PC-3 (cell line): Measurements from ENCODE around the gene PPP6R2. TPM values are rescaled to one million over a fixed set of nuclear protein-coding genes. Genes with fewer than 3 reads are reported as not detected.
A peak's percentile ranks its signal among the peaks of the same experiment; 100 is the strongest.

Experiments used
- ATAC-seq: fragments of 200-7000 bp; cut with Tn5 transposase; 2 replicates; pipeline ENCODE4 v1.9.1; 2020; ENCODE audit warnings: mild to moderate bottlenecking, moderate library complexity
- BruUV-seq: library from RNA; stranded (reverse); fragments of 400-500 nt; replicated peaks from 2 replicates; lab custom pipeline; 2021; lab: Mats Ljungman, UMichigan
- CTCF ChIA-PET: fragments of 300-600 bp; sonication (Branson Sonifier 250); formaldehyde crosslinking; loops from one replicate; lab custom pipeline; 2022; ENCODE audit warnings: antibody characterized with exemption; lab: Charles Lee
- POLR2A ChIA-PET: fragments of 300-600 bp; sonication (Branson Sonifier 250); formaldehyde crosslinking; loops from one replicate; lab custom pipeline; 2022; ENCODE audit warnings: antibody characterized with exemption; ENCODE audit not compliant: unreplicated experiment; lab: Charles Lee
- DNase-seq: peaks from one replicate; pipeline ENCODE4 v3.0.0-alpha.2; 2015
- H2AFZ ChIP-seq: fragments of 300-600 bp; sonication (generic); 2 replicates; pipeline ENCODE4 v1.6.0; 2016; ENCODE audit warnings: antibody characterized with exemption, low read length
- H3F3A ChIP-seq: fragments of 300-600 bp; sonication (generic); one replicate; pipeline ENCODE4 v1.6.0; 2017; ENCODE audit warnings: antibody characterized with exemption, low read length, control low read depth, mild to moderate bottlenecking; ENCODE audit not compliant: unreplicated experiment
- H3K27ac ChIP-seq: fragments of 300-600 bp; sonication (generic); 2 replicates; pipeline ENCODE4 v1.5.1; 2016; ENCODE audit warnings: mild to moderate bottlenecking, low read length
- H3K27me3 ChIP-seq: fragments of 300-600 bp; sonication (generic); 2 replicates; pipeline ENCODE4 v1.6.1; 2016; ENCODE audit warnings: low read length, mixed read lengths
- H3K36me3 ChIP-seq: fragments of 300-600 bp; sonication (generic); 2 replicates; pipeline ENCODE4 v1.6.1; 2016; ENCODE audit warnings: low read depth, mixed run types, low read length, mixed read lengths
- H3K4me1 ChIP-seq: fragments of 300-600 bp; sonication (generic); 2 replicates; pipeline ENCODE4 v1.5.1; 2016; ENCODE audit warnings: low read length; ENCODE audit not compliant: insufficient read depth
- H3K4me2 ChIP-seq: fragments of 300-600 bp; sonication (generic); 2 replicates; pipeline ENCODE4 v1.6.0; 2016; ENCODE audit warnings: low read length
- H3K4me3 ChIP-seq: fragments of 300-600 bp; sonication (generic); 2 replicates; pipeline ENCODE4 v1.5.1; 2016; ENCODE audit warnings: mild to moderate bottlenecking, low read length, mixed read lengths
- H3K79me2 ChIP-seq: fragments of 300-600 bp; sonication (generic); 2 replicates; pipeline ENCODE4 v1.6.1; 2017; ENCODE audit warnings: low read length, mixed read lengths
- H3K9ac ChIP-seq: fragments of 300-600 bp; sonication (generic); 2 replicates; pipeline ENCODE4 v1.6.0; 2016; ENCODE audit warnings: mild to moderate bottlenecking, low read length
- H3K9me2 ChIP-seq: fragments of 300-600 bp; sonication (generic); replicated peaks from 2 replicates; pipeline ENCODE4 v1.6.1; 2016; ENCODE audit warnings: mixed run types, low read length, mixed read lengths
- H3K9me3 ChIP-seq: fragments of 300-600 bp; sonication (generic); 2 replicates; pipeline ENCODE4 v1.6.1; 2016; ENCODE audit warnings: low read length, mixed read lengths
- H4K20me1 ChIP-seq: fragments of 300-600 bp; sonication (generic); 2 replicates; pipeline ENCODE4 v1.6.1; 2016; ENCODE audit warnings: low read length, mixed read lengths
- EZH2 ChIP-seq: fragments of 300-600 bp; sonication (generic); IDR thresholded peaks from one replicate; pipeline ENCODE4 v1.6.1; 2017; ENCODE audit warnings: antibody characterized with exemption, mild to moderate bottlenecking, low read length; ENCODE audit not compliant: unreplicated experiment
- EZH2phosphoT487 ChIP-seq: fragments of 300-600 bp; sonication (generic); IDR thresholded peaks from 2 replicates; pipeline ENCODE4 v1.6.1; 2018; ENCODE audit warnings: mild to moderate bottlenecking, antibody characterized with exemption, low read length, borderline replicate concordance
- intact Hi-C: fragments of 100-400 bp; cut with micrococcal nuclease; formaldehyde crosslinking; loops from 2 replicates; pipeline ENCODE4 v1.9.0; 2023
- total RNA-seq: library from RNA; depleted of rRNA; stranded (reverse); fragments of >200 nt; gene quantifications from 2 replicates; pipeline ENCODE4 v1.2.3, GENCODE V29; 2014
- TF ChIP-seq, protein P1 (sequence below): fragments of 300-600 bp; sonication (generic); conservative IDR thresholded peaks from 2 replicates; pipeline ENCODE4 v1.5.1; 2017; ENCODE audit warnings: antibody characterized with exemption, low read depth, mild to moderate bottlenecking, low read length

PPP6R2 gene
- total RNA-seq, 1 experiment from 2014 or later, result 46.2 TPM

DNA sequence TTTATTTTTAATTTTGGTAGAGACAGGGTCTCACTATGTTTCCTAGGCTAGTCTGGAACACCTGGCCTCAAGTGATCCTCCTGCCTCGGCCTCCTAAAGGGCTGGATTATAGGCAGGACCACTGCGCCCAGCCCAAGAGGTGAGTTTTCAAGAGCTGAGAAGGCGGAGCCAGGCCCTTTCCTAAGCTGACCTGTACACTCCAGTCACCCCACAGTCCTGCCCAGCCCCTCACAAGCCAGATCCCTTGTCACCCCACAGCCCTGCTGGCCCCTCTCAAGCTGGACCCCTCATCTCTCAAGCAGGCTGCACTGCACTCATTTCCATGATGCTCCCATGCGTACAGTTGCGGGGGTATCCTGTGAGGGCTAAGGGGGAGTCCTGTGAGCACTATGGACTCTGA, 19.2 kb upstream of the PPP6R2 start:
- H3K9me2 ChIP-seq, result no peaks in the 10 kb centered on the region
- H3K4me2 ChIP-seq, result no peak overlapping the region
- no peak overlapping the region for H3K27ac ChIP-seq
- no peak overlapping the region for H3K4me3 ChIP-seq
- no peaks in the 10 kb centered on the region for H3K27me3 ChIP-seq
- no TSS peak for BruUV-seq
- no peak for ATAC-seq
- no peaks in the 10 kb centered on the region for H3K36me3 ChIP-seq
- DNase-seq, result no peak
- ChIA-PET POLR2A (no interaction called here), CTCF (interaction anchor here (0.5 to 0.6 kb wide), 2 partner anchors 16 to 181 kb away, joined by 4 to 5 read pairs; partner anchors contain the start of gene PLXNB2)
- H3F3A ChIP-seq, result no peaks in the 10 kb centered on the region
- H3K9ac ChIP-seq, result no peak overlapping the region
- no peaks in the 10 kb centered on the region for H3K9me3 ChIP-seq
- H3K79me2 ChIP-seq, result no peaks in the 10 kb centered on the region
- intact Hi-C loops, result no loop called here
- no peaks in the 10 kb centered on the region for H4K20me1 ChIP-seq
- H3K4me1 ChIP-seq, result peaks cover 7% of the 10 kb centered on the region
- TF ChIP-seq, protein P1, sequence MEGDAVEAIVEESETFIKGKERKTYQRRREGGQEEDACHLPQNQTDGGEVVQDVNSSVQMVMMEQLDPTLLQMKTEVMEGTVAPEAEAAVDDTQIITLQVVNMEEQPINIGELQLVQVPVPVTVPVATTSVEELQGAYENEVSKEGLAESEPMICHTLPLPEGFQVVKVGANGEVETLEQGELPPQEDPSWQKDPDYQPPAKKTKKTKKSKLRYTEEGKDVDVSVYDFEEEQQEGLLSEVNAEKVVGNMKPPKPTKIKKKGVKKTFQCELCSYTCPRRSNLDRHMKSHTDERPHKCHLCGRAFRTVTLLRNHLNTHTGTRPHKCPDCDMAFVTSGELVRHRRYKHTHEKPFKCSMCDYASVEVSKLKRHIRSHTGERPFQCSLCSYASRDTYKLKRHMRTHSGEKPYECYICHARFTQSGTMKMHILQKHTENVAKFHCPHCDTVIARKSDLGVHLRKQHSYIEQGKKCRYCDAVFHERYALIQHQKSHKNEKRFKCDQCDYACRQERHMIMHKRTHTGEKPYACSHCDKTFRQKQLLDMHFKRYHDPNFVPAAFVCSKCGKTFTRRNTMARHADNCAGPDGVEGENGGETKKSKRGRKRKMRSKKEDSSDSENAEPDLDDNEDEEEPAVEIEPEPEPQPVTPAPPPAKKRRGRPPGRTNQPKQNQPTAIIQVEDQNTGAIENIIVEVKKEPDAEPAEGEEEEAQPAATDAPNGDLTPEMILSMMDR, result no peak
- TF ChIP-seq EZH2phosphoT487 (no peak), EZH2 (no peak)
- H2AFZ ChIP-seq, result no peak overlapping the region

DNA sequence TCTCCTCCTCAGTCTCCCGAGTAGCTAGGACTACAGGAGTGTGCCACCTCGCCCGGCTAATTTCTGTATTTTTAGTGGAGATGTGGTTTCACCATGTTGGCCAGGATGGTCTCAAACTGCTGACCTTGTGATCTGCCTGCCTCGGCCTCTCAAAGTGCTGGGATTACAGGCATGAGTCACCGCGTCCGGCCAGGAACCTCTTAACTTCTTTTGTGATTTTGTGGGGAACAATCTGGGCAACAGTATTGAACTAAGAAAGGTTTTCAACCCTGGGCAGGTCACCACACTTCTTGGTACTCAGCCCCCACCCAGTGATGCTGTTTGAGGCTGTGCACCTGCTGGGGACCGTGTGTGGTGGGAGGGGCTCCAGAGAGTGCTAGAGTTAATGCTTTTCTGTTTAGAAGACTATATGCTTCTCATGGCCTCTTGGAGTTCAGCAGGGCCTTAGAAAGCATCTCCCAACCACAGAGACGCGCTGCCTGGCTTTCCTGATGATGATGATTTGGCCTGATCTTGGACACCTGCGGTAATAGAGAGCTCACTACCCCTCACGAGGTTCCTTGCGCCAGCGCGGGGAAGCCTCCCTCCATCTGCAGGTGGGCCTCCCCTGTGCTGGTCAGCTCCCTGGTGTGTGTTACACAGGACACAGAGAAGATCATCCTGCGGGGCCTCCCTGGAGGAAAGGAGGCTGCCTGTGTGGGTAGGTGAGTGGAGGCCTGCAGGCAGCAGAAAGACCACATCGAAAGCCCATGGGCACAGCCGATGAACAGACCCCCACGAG, 17.5 kb upstream of the PPP6R2 start:
- POLR2A ChIA-PET, result no interaction called here
- Histone ChIP-seq H3K27me3 (no peaks in the 10 kb centered on the region), H3K9ac (no peak overlapping the region), H3K4me1 (peaks cover 7% of the 10 kb centered on the region), H3K9me3 (no peaks in the 10 kb centered on the region), H3F3A (no peaks in the 10 kb centered on the region), H3K36me3 (no peaks in the 10 kb centered on the region), H3K9me2 (no peaks in the 10 kb centered on the region), H3K4me2 (peak overlapping the region; percentile 91), H3K27ac (no peak overlapping the region), H3K79me2 (no peaks in the 10 kb centered on the region), H3K4me3 (peak overlapping the region; percentile 70; the same call in 1 of the 2 replicates), H4K20me1 (no peaks in the 10 kb centered on the region), H2AFZ (no peak overlapping the region)
- TF ChIP-seq, protein P1, result no peak
- no peak for TF ChIP-seq EZH2phosphoT487
- TF ChIP-seq EZH2, result no peak
- ATAC-seq (no peak), DNase-seq (no peak)
- CTCF ChIA-PET, result no interaction called here
- no TSS peak for BruUV-seq
- intact Hi-C loops, result no loop called here
